HG03039 (cell line): ENCODE data around the gene NGFR.

Experiments
- ATAC-seq: cut with Tn5 transposase; IDR thresholded peaks from one replicate; pipeline ENCODE4 v1.9.1; 2021; ENCODE audit warnings: mild to moderate bottlenecking, moderate library complexity; ENCODE audit not compliant: unreplicated experiment

Gene NGFR

GRCh38 chr17:49557312-49558024, 62.4 kb downstream of the NGFR start:
- no peak for ATAC-seq
